Sigmoid colon (tissue), 7 donors: ENCODE data around the gene CBFA2T3. TPM values are rescaled to one million over a fixed set of nuclear protein-coding genes. Genes with fewer than 3 reads are reported as not detected.

ENCODE experiments used
- DNase-seq: peaks from one replicate; pipeline ENCODE4 v3.0.0-alpha.2; 2019
- H3K27ac ChIP-seq, 4 donors: fragments of 200-600 bp; sonication (generic); one replicate each; pipeline ENCODE4 v1.5.1; 2016 to 2019; ENCODE audit warnings: mild to moderate bottlenecking in 1 of 4
- H3K27me3 ChIP-seq, 3 donors: fragments of 200-600 bp; sonication (generic); one replicate each; pipeline ENCODE4 v1.5.1; 2019; ENCODE audit warnings: mild to moderate bottlenecking in 1 of 3
- H3K36me3 ChIP-seq, 4 donors: fragments of 200-600 bp; sonication (generic); one replicate each; pipeline ENCODE4 v1.5.1; 2016 to 2019
- H3K4me1 ChIP-seq, 4 donors: fragments of 200-600 bp; sonication (generic); one replicate each; pipeline ENCODE4 v1.5.1; 2017 to 2019
- H3K4me3 ChIP-seq, 4 donors: fragments of 200-600 bp; sonication (generic); one replicate each; pipeline ENCODE4 v1.5.1; 2017 to 2019; ENCODE audit warnings: mild to moderate bottlenecking in 2 of 4, moderate library complexity in 1 of 4
- H3K9me3 ChIP-seq, 4 donors: fragments of 200-600 bp in 3 of 4; sonication (generic) in 3 of 4; one replicate each; pipeline versions ENCODE4 v1.5.1 to v1.6.1; 2013 to 2019
- CTCF ChIP-seq, 4 experiments: fragments of 450-650 bp in 3 of 4; fragments of 200-600 bp in 1 of 4; IDR thresholded peaks; one replicate each; pipeline ENCODE4 v1.5.1; 2016 to 2019; ENCODE audit warnings: antibody characterized with exemption in 4 of 4, mild to moderate bottlenecking in 3 of 4, moderate library complexity in 2 of 4
- EP300 ChIP-seq, 4 donors: sonication (generic); formaldehyde crosslinking; IDR thresholded peaks; one replicate each; pipeline ENCODE4 v1.6.1; 2017; ENCODE audit warnings: antibody characterized with exemption in 4 of 4
- POLR2A ChIP-seq, 2 donors: fragments of 450-650 bp; IDR thresholded peaks; one replicate each; pipeline ENCODE4 v1.6.1; 2016; ENCODE audit warnings: antibody characterized with exemption in 2 of 2, mild to moderate bottlenecking in 2 of 2, moderate library complexity in 2 of 2
- POLR2AphosphoS5 ChIP-seq, 4 donors: sonication (generic); formaldehyde crosslinking; IDR thresholded peaks; one replicate each; pipeline ENCODE4 v1.6.1; 2017; ENCODE audit warnings: antibody characterized with exemption in 4 of 4
- WGBS, 2 donors: extraction: QIAGEN DNeasy Blood & Tissue Kit; methylation state at CpG; one replicate each; pipeline ENCODE4 v1.1.7; 2013; 5-methylcytosine and 5-hydroxymethylcytosine counted together
- intact Hi-C: fragments of 100-400 bp; cut with DNase I; formaldehyde crosslinking; loops from one replicate; pipeline ENCODE4 v1.15.1; 2023
- polyA plus RNA-seq, 3 donors: library from polyadenylated mRNA; stranded (reverse); fragments of 200-250 nt; gene quantifications; one replicate each; pipeline ENCODE4 v1.2.3, GENCODE V29; 2013
- total RNA-seq, 4 donors: library from RNA; depleted of rRNA; stranded (reverse); fragments of >200 nt; gene quantifications; one replicate each; pipeline ENCODE4 v1.1.0, GENCODE V29; 2016
- donor health status: healthy with polysubstance abuse.
- donor health status: Bipolar disorder and iron deficiency.
- donor health status: healthy.

The CBFA2T3 gene
- total and polyA plus RNA-seq, 7 donors, result 0.95 to 26.8 (median 4.3) TPM

GRCh38 chr16:88991813-88992350 is 14.9 kb upstream of the CBFA2T3 start:
- 68 to 80% methylated on average over 19 of the region's 19 CpGs for WGBS, 2 donors
- H3K4me3 ChIP-seq, result no peak overlapping the region
- peaks cover 6 to 80% (median 43%) of the 10 kb centered on the region in 3 donors for H3K27me3 ChIP-seq
- H3K36me3 ChIP-seq, result no peaks in the 10 kb centered on the region
- H3K9me3 ChIP-seq, result peaks cover 0 to under 1% (median 0%) of the 10 kb centered on the region in 4 donors
- intact Hi-C loops, result no loop called here
- H3K27ac ChIP-seq, result no peak overlapping the region
- no peaks in the 10 kb centered on the region for H3K4me1 ChIP-seq
- DNase-seq, result no peak
- TF ChIP-seq EP300 (IDR thresholded peaks at IDR 0.05) (no peak), POLR2AphosphoS5 (IDR thresholded peaks at IDR 0.05) (no peak), CTCF (IDR thresholded peaks at IDR 0.05) (no peak), POLR2A (IDR thresholded peaks at IDR 0.05) (no peak)

GRCh38 chr16:88989852-88990547 is 13.0 kb upstream of the CBFA2T3 start:
- Histone ChIP-seq H3K27ac (no peak overlapping the region), H3K4me1 (no peaks in the 10 kb centered on the region), H3K9me3 (no peaks in the 10 kb centered on the region), H3K4me3 (no peak overlapping the region), H3K36me3 (no peaks in the 10 kb centered on the region), H3K27me3 (peaks cover 6 to 76% (median 40%) of the 10 kb centered on the region in 3 donors)
- intact Hi-C loops, result no loop called here
- DNase-seq, result no peak
- WGBS, 2 donors, result 83 to 90% methylated on average over 26 of the region's 26 CpGs
- TF ChIP-seq POLR2AphosphoS5 (IDR thresholded peaks at IDR 0.05), result no peak
- TF ChIP-seq EP300 (IDR thresholded peaks at IDR 0.05), result no peak
- TF ChIP-seq CTCF (IDR thresholded peaks at IDR 0.05), result no peak
- no peak for TF ChIP-seq POLR2A (IDR thresholded peaks at IDR 0.05)

DNA sequence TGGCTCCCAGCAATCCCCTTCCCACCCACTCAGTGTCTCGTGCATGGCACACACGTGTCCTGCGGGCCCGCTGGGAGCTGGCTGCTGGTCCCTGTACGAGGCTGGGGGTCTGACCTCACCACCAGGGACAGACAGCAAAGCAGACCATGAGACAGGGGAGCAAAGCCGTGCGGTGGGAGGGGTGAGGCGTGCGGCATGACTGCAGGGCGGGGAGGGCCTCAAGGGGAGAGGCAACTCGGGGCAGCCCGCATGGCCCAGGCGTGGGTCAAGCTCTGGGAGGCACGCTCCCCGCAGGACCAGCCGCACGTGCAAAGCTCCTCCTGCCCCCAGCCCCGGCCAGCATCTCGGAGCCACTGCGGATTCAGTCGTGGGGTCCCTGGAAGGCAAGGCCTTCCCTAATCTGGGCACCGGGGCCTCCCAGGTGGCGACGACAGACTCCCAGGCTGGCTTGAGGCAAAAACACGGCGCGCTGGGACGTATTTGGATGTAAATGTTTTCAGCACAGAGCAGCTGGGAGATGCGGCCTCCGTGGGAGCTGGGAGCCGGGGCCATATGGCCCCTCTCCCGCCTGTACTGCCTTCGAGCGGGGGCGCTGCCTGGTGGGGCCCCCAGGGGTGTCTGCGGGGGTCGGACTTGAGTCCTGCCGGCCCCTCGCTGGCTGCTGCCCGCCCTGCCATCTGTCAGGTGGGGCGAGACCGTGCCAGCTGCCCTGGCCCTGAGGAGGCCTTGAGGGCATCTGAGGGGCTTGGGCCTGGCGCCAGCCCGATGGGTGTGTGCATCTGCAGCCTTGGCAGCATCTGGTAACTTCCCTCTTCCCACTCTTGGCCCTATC is 12.2 kb upstream of the CBFA2T3 start:
- intact Hi-C loops, result no loop called here
- H3K27ac ChIP-seq, result no peak overlapping the region
- no peaks in the 10 kb centered on the region for H3K4me1 ChIP-seq
- H3K9me3 ChIP-seq, result no peaks in the 10 kb centered on the region
- no peak for DNase-seq
- no peak for TF ChIP-seq EP300 (IDR thresholded peaks at IDR 0.05)
- TF ChIP-seq POLR2AphosphoS5 (IDR thresholded peaks at IDR 0.05), result no peak
- TF ChIP-seq CTCF (IDR thresholded peaks at IDR 0.05), result no peak
- no peak for TF ChIP-seq POLR2A (IDR thresholded peaks at IDR 0.05)
- 77 to 81% methylated on average over 44 of the region's 44 CpGs for WGBS, 2 donors
- no peaks in the 10 kb centered on the region for H3K36me3 ChIP-seq
- peaks cover 6 to 71% (median 33%) of the 10 kb centered on the region in 3 donors for H3K27me3 ChIP-seq
- H3K4me3 ChIP-seq, result no peak overlapping the region

DNA sequence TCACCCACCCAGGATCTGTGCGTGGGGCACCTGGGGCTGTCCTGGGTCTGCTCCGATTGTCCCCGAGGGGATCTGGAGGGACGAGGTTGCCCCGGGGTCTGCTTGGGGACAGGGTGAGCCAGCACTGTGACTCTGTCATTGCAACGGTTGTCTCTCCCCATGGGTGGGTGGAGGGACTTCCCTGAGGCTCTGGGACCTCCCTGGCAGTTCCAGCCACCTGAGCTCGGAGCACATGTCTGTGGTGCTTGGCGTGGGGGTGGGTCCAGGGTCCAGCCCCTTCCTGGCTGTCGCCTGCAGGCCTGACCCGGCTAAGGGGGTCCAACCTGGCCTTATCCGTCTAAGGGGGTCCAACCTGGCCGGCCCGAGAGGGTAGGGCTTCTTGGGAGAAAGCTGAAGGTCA is 8.5 kb upstream of the CBFA2T3 start:
- TF ChIP-seq POLR2A (IDR thresholded peaks at IDR 0.05) (no peak), CTCF (IDR thresholded peaks at IDR 0.05) (no peak), EP300 (IDR thresholded peaks at IDR 0.05) (no peak), POLR2AphosphoS5 (IDR thresholded peaks at IDR 0.05) (no peak)

More for the DNA sequence above, 8.5 kb upstream of the CBFA2T3 start:
- WGBS, 2 donors, result 73 to 82% methylated on average over 13 of the region's 13 CpGs
- no peak for DNase-seq
- Histone ChIP-seq H3K4me3 (no peak overlapping the region), H3K4me1 (no peaks in the 10 kb centered on the region), H3K9me3 (no peaks in the 10 kb centered on the region), H3K36me3 (no peaks in the 10 kb centered on the region), H3K27me3 (peaks cover 0 to 60% (median 11%) of the 10 kb centered on the region in 3 donors), H3K27ac (no peak overlapping the region)
- intact Hi-C loops, result no loop called here
